PC-3 (cell line): ENCODE measurements around the gene MAMDC2.

Experiments used
- EZH2 ChIP-seq: fragments of 300-600 bp; sonication (generic); IDR thresholded peaks from one replicate; pipeline ENCODE4 v1.6.1; 2017; ENCODE audit warnings: antibody characterized with exemption, mild to moderate bottlenecking, low read length; ENCODE audit not compliant: unreplicated experiment
- EZH2phosphoT487 ChIP-seq: fragments of 300-600 bp; sonication (generic); IDR thresholded peaks from 2 replicates; pipeline ENCODE4 v1.6.1; 2018; ENCODE audit warnings: mild to moderate bottlenecking, antibody characterized with exemption, low read length, borderline replicate concordance
- TF ChIP-seq, protein P1 (sequence below): fragments of 300-600 bp; sonication (generic); conservative IDR thresholded peaks from 2 replicates; pipeline ENCODE4 v1.5.1; 2017; ENCODE audit warnings: antibody characterized with exemption, low read depth, mild to moderate bottlenecking, low read length

DNA sequence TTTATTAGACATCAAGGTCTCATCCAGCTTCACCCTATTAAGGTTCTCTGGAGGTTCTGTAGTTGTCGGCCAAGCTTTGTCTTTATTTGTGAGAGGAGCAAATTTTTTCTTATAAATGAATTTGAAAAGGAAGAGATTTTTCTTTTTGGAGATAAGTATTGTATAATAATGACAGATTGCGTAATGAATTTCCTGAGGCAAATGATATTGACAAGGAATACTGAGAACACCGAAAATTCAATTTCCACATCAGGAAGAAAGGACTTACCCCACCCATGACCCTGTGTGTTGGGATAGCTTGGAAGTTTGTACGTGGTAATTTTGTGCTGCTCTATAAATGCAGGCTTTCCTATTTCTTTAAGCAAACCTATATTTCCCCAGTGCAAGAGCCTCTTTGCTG, 53.5 kb downstream of the MAMDC2 start:
- TF ChIP-seq, protein P1, sequence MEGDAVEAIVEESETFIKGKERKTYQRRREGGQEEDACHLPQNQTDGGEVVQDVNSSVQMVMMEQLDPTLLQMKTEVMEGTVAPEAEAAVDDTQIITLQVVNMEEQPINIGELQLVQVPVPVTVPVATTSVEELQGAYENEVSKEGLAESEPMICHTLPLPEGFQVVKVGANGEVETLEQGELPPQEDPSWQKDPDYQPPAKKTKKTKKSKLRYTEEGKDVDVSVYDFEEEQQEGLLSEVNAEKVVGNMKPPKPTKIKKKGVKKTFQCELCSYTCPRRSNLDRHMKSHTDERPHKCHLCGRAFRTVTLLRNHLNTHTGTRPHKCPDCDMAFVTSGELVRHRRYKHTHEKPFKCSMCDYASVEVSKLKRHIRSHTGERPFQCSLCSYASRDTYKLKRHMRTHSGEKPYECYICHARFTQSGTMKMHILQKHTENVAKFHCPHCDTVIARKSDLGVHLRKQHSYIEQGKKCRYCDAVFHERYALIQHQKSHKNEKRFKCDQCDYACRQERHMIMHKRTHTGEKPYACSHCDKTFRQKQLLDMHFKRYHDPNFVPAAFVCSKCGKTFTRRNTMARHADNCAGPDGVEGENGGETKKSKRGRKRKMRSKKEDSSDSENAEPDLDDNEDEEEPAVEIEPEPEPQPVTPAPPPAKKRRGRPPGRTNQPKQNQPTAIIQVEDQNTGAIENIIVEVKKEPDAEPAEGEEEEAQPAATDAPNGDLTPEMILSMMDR: no peak
- TF ChIP-seq EZH2phosphoT487: no peak
- TF ChIP-seq EZH2: no peak
